Activated effector memory CD4-positive, alpha-beta T cell treated with Interleukin-2 at 50 U/mL for 16 hours (primary cell): Measurements from ENCODE around the gene POLN.
A peak's percentile ranks its signal among the peaks of the same experiment; 100 is the strongest.
"Not testable (repeated sequence)": the region's sequence is repeated elsewhere in the genome, so short reads cannot be mapped to it uniquely, and the experiment has no call there.

ENCODE experiments used
- DNase-seq: peaks from one replicate; pipeline ENCODE4 v3.0.0-alpha.2; 2020

The POLN gene

GRCh38 chr4:2250357-2251072, 8.6 kb upstream of the POLN start:
- no peak for DNase-seq

- DNase-seq, result no peak
Measured at GRCh38 chr4:2249526-2250356, 7.8 kb upstream of the POLN start.

- no peak for DNase-seq
Measured at GRCh38 chr4:2248821-2249261, 6.9 kb upstream of the POLN start.

GRCh38 chr4:2248044-2248780, 6.3 kb upstream of the POLN start:
- DNase-seq, result no peak

- no peak for DNase-seq
Measured at GRCh38 chr4:2247128-2248043, 5.5 kb upstream of the POLN start.

- DNase-seq, result no peak
Measured at GRCh38 chr4:2246384-2247127, 4.6 kb upstream of the POLN start.

GRCh38 chr4:2245787-2246275, 3.9 kb upstream of the POLN start:
- no peak for DNase-seq

GRCh38 chr4:2245057-2245786, 3.3 kb upstream of the POLN start:
- DNase-seq, result no peak

- no peak for DNase-seq
Measured at GRCh38 chr4:2243681-2244380, 1.9 kb upstream of the POLN start.

- no peak for DNase-seq
Measured at GRCh38 chr4:2241003-2241402, 918 bp downstream of the POLN start.

GRCh38 chr4:2236944-2237666, 4.8 kb downstream of the POLN start:
- no peak for DNase-seq

GRCh38 chr4:2231082-2231481, 10.8 kb downstream of the POLN start:
- DNase-seq, result no peak

- no peak for DNase-seq
Measured at GRCh38 chr4:2226261-2226660, 15.7 kb downstream of the POLN start.

- DNase-seq, result no peak
Measured at GRCh38 chr4:2222838-2223237, 19.1 kb downstream of the POLN start.

GRCh38 chr4:2221378-2221777, 20.5 kb downstream of the POLN start:
- not testable (repeated sequence) for DNase-seq

- DNase-seq, result peak; percentile 65
Measured at GRCh38 chr4:2220016-2220630, 21.8 kb downstream of the POLN start.

- no peak for DNase-seq
Measured at GRCh38 chr4:2219233-2219760, 22.6 kb downstream of the POLN start.

GRCh38 chr4:2218436-2218835, 23.5 kb downstream of the POLN start:
- no peak for DNase-seq

- no peak for DNase-seq
Measured at GRCh38 chr4:2217726-2218125, 24.2 kb downstream of the POLN start.
